Measurements from ENCODE around the gene ERMP1.
A peak's percentile ranks its signal among the peaks of the same experiment; 100 is the strongest.
"Not testable (repeated sequence)": the region's sequence is repeated elsewhere in the genome, so short reads cannot be mapped to it uniquely, and the experiment has no call there.

ERMP1 gene, protein sequence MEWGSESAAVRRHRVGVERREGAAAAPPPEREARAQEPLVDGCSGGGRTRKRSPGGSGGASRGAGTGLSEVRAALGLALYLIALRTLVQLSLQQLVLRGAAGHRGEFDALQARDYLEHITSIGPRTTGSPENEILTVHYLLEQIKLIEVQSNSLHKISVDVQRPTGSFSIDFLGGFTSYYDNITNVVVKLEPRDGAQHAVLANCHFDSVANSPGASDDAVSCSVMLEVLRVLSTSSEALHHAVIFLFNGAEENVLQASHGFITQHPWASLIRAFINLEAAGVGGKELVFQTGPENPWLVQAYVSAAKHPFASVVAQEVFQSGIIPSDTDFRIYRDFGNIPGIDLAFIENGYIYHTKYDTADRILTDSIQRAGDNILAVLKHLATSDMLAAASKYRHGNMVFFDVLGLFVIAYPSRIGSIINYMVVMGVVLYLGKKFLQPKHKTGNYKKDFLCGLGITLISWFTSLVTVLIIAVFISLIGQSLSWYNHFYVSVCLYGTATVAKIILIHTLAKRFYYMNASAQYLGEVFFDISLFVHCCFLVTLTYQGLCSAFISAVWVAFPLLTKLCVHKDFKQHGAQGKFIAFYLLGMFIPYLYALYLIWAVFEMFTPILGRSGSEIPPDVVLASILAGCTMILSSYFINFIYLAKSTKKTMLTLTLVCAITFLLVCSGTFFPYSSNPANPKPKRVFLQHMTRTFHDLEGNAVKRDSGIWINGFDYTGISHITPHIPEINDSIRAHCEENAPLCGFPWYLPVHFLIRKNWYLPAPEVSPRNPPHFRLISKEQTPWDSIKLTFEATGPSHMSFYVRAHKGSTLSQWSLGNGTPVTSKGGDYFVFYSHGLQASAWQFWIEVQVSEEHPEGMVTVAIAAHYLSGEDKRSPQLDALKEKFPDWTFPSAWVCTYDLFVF

DNA sequence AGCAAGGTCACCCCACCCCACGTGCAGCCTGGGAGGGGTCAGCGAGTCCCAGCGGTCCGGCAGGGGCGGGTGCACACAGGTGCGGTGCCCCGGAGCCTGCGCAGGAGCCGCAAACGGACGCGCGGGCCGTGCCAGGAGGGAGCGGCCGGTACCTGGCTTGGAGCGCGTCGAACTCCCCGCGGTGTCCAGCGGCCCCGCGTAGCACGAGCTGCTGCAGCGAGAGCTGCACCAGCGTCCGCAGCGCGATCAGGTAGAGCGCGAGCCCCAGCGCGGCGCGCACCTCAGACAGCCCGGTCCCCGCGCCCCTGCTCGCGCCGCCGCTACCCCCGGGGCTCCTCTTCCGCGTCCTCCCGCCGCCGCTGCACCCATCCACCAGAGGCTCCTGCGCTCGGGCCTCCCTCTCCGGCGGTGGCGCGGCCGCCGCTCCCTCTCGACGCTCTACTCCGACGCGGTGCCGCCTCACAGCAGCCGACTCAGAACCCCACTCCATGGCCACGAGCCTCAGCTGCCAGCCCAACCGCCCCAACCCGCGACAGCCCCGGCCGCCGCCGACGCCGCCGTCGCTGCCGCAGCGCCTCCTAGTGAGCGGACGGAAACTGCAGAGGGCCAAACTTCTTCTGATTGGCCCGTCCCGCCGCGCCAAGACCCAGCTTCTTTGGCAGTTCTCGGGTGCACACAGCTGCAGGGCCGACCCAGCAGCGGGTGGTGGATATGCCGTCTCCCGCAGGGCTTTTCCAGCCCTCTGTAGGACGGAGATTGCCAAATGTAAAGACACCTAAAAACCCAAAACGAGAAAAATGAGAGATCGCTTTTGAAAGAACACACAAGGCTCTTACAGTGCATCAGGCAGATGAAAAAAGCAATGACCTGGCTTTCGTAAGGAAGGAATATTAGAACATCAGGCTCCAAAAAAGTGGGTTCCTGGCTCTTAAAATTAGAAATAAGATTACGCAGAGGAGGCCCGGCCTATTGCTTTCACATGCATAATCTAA lies at the start of gene ERMP1:
ERMP1 (minus strand) TSS at position 580 of the 992 bp plus-strand sequence; CDS start at position 490, 90 bp downstream.
- H3K4me3 ChIP-seq (replicated peaks; ENCODE audit: low read depth, low read length) = peak within 1 kb of the TSS; percentile 86
- TF ChIP-seq, protein P1, sequence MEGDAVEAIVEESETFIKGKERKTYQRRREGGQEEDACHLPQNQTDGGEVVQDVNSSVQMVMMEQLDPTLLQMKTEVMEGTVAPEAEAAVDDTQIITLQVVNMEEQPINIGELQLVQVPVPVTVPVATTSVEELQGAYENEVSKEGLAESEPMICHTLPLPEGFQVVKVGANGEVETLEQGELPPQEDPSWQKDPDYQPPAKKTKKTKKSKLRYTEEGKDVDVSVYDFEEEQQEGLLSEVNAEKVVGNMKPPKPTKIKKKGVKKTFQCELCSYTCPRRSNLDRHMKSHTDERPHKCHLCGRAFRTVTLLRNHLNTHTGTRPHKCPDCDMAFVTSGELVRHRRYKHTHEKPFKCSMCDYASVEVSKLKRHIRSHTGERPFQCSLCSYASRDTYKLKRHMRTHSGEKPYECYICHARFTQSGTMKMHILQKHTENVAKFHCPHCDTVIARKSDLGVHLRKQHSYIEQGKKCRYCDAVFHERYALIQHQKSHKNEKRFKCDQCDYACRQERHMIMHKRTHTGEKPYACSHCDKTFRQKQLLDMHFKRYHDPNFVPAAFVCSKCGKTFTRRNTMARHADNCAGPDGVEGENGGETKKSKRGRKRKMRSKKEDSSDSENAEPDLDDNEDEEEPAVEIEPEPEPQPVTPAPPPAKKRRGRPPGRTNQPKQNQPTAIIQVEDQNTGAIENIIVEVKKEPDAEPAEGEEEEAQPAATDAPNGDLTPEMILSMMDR (IDR thresholded peaks at IDR 0.05; ENCODE audit: low read depth, low read length, missing control alignments) = peak; percentile 79
- no peak for DNase-seq (ENCODE audit: extremely low read depth, low read depth)

DNA sequence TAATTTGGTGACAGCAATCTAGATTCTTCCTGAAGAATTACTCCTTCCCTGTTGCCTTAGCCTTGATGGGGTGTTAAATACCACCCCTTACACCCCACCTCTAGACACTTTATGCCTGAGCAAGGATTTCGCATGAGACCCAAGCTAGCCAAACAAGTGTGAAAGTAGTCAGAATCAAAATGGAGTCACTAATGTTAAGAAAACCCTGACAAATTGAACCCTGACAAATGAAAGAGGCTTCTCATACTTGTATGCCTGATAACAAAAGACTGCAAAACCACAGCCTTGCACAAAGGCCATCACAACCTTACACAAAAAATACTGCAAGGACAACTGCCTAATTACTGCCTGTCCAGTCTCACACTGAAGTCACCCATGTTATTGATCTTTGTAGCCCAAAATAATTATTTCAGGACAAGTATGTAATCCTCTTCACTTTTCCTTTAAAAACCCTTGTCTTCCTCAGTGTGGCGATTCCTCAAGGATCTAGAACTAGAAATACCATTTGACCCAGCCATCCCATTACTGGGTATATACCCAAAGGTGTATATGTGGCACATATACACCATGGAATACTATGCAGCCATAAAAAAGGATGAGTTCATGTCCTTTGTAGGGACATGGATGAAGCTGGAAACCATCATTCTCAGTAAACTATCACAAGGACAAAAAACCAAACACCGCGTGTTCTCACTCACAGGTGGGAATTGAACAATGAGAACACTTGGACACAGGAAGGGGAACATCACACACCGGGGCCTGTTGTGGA lies 49.5 kb upstream of the ERMP1 start:
- not testable (repeated sequence) for H3K4me3 ChIP-seq (replicated peaks; ENCODE audit: low read depth, low read length); DNase-seq (ENCODE audit: extremely low read depth, low read depth)

DNA sequence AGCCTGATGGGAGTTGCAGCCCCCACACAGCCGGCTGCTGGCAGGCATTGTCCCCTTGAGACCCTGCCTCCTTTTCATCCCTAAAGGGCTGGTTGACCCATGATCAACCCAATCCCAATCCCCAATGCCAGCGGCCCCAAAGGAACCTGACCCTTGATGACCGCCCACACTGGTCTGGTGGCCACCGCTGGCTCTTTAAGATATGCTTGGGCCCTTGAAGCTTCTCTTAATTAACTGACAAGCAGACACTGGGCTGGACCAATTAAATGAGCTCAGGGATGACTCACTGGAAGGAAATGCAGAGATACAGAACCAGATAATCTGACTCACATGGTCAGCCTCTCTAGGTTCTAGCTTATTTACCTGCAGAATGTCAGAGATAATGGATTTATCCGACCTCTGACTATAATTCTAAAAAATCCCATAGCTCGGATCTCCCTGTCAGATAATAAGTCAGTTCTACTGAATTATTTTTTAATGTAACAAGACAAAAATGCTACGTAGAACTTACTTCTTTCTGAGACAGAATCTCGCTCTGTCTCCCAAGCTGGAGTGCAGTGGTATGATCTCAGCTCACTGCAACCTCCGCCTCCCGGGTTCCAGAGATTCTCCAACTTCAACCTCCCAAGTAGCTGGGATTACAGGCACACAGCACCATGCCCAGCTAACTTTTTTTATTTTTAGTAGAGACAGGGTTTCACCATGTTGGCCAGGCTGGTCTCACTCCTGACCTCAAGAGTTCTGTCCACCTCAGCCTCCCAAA lies 46.7 kb upstream of the ERMP1 start:
- H3K4me3 ChIP-seq (replicated peaks; ENCODE audit: low read depth, low read length) = no peak overlapping the region
- TF ChIP-seq, protein P1 (IDR thresholded peaks at IDR 0.05; ENCODE audit: low read depth, low read length, missing control alignments) = no peak
- DNase-seq (ENCODE audit: extremely low read depth, low read depth) = peak; percentile 63

DNA sequence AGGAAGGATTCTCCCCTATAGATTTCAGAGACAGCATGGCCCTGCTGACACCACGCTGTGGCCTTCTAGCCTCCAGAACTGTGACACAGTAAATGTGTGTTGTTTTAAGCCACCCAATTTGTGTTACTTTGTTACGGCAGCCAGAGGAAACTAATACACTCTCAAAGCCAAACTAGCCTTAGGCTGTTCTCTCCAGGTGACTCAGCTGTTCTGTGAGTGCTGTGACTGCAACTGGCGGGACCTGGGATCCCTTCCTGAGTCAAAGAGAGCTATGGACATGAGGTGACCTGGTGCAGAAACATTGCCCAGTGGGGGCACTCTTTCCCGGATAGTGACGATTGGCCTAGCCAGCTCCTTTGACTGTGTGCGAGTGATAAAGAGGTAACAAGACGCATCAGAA lies 43.8 kb upstream of the ERMP1 start:
- DNase-seq (ENCODE audit: extremely low read depth, low read depth) = no peak
- no peak overlapping the region for H3K4me3 ChIP-seq (replicated peaks; ENCODE audit: low read depth, low read length)
- TF ChIP-seq, protein P1 (IDR thresholded peaks at IDR 0.05; ENCODE audit: low read depth, low read length, missing control alignments) = no peak

DNA sequence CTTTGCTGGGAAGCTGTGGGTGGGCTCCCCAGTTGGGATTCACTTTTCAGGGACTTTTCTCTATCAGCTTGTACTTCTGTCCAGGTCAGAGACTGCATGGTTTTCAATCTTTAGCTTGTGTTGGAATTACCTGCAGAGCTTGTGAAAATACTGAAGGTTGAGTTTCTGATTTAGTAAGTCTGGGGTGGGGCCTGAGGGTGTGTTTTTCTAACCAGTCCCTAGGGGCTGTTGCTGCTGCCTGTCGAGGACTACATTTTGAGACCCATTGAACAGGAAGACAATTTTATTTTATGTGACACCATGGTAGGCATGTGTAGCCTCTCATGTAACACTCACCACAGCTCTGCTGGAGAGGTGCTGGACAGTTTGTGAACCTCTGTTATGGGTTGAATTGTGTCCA lies 43.1 kb upstream of the ERMP1 start:
- DNase-seq (ENCODE audit: extremely low read depth, low read depth) = no peak
- H3K4me3 ChIP-seq (replicated peaks; ENCODE audit: low read depth, low read length) = no peak overlapping the region
- TF ChIP-seq, protein P1 (IDR thresholded peaks at IDR 0.05; ENCODE audit: low read depth, low read length, missing control alignments) = no peak

DNA sequence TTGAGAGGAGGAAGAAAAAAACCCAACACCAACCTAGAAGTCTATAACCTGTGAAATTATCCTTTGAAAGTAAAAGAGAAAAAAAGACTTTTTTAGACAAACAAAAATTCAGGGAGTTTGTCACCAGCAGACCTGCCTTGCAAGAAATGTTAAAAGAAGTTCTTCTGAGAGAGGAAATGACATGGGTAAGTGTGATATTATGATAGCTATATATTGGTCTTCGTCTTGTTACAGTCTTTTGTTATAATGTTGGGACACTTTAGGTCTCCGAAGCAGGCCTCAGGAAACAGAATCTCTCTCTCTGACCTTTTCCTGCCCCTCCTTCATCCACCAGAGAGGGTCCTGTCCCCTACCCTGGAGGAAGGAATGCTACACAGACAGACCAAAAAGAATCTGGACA lies 41.1 kb upstream of the ERMP1 start:
- no peak overlapping the region for H3K4me3 ChIP-seq (replicated peaks; ENCODE audit: low read depth, low read length)
- no peak for DNase-seq (ENCODE audit: extremely low read depth, low read depth)
- TF ChIP-seq, protein P1 (IDR thresholded peaks at IDR 0.05; ENCODE audit: low read depth, low read length, missing control alignments) = no peak
